CD4-positive, alpha-beta T cell (primary cell): ENCODE data around the gene SFMBT1. TPM values are rescaled to one million over a fixed set of nuclear protein-coding genes. Genes with fewer than 3 reads are reported as not detected.

Experiments used
- ATAC-seq: fragments of 200-7000 bp; cut with Tn5 transposase; one replicate; pipeline ENCODE4 v1.10.0; 2022; ENCODE audit warnings: mild to moderate bottlenecking; ENCODE audit not compliant: poor library complexity
- CTCF ChIA-PET: fragments of 350-600 bp; sonication (Branson Sonifier 250); formaldehyde crosslinking; loops from one replicate; lab custom pipeline; 2021; ENCODE audit warnings: antibody characterized with exemption, inconsistent platforms; lab: Charles Lee
- POLR2A ChIA-PET: fragments of 350-600 bp; sonication (Branson Sonifier 250); formaldehyde crosslinking; loops from one replicate; lab custom pipeline; 2021; ENCODE audit warnings: antibody characterized with exemption, inconsistent platforms; lab: Charles Lee
- DNase-seq, 14 experiments: peaks; one replicate each; pipeline ENCODE4 v3.0.0-alpha.2; 2013 to 2020; ENCODE audit warnings: mixed read lengths in 2 of 14
- H3K27ac ChIP-seq, 2 donors: one replicate each; pipeline versions ENCODE4 v1.5.1 to v1.7.0; 2013; ENCODE audit warnings: low read length in 2 of 2, low read depth in 1 of 2, mild to moderate bottlenecking in 1 of 2
- H3K27me3 ChIP-seq, 2 experiments: 1 replicate in 1 of 2; 2 replicates in 1 of 2; pipeline versions ENCODE4 v1.6.1 to v1.7.0; 2013; ENCODE audit warnings: low read length in 2 of 2, control low read depth in 1 of 2, mild to moderate bottlenecking in 1 of 2, moderate library complexity in 1 of 2; ENCODE audit not compliant: insufficient read depth in 2 of 2, control insufficient read depth in 1 of 2
- H3K36me3 ChIP-seq: one replicate; pipeline ENCODE4 v1.6.1; 2013; ENCODE audit warnings: low read length, control low read depth; ENCODE audit not compliant: insufficient read depth
- H3K4me1 ChIP-seq: one replicate; pipeline ENCODE4 v1.6.1; 2013; ENCODE audit warnings: low read length, control low read depth; ENCODE audit not compliant: insufficient read depth
- H3K4me3 ChIP-seq: one replicate; pipeline ENCODE4 v1.5.1; 2013; ENCODE audit warnings: mild to moderate bottlenecking, low read length, moderate library complexity
- H3K9me3 ChIP-seq, 2 experiments: 1 replicate in 1 of 2; 2 replicates in 1 of 2; pipeline versions ENCODE4 v1.6.1 to v1.7.0; 2013; ENCODE audit warnings: low read length in 2 of 2, mild to moderate bottlenecking in 2 of 2, control low read depth in 1 of 2, moderate library complexity in 1 of 2; ENCODE audit not compliant: control insufficient read depth in 1 of 2, insufficient read depth in 1 of 2
- H3K27ac Mint-ChIP-seq: one replicate; pipeline ENCODE4 v1.8.0; 2020; ENCODE audit warnings: mixed read lengths
- H3K27me3 Mint-ChIP-seq: one replicate; pipeline ENCODE4 v1.8.0; 2021; ENCODE audit warnings: mixed read lengths
- H3K36me3 Mint-ChIP-seq: one replicate; pipeline ENCODE4 v1.8.0; 2021; ENCODE audit warnings: low read depth, mixed read lengths
- H3K4me1 Mint-ChIP-seq: one replicate; pipeline ENCODE4 v1.8.0; 2021; ENCODE audit warnings: low read depth, mixed read lengths
- H3K4me3 Mint-ChIP-seq: one replicate; pipeline ENCODE4 v1.8.0; 2020; ENCODE audit warnings: mild to moderate bottlenecking, mixed read lengths
- H3K9me3 Mint-ChIP-seq: one replicate; pipeline ENCODE4 v1.8.0; 2020; ENCODE audit warnings: mixed read lengths
- CTCF ChIP-seq: fragments of 200-600 bp; IDR thresholded peaks from one replicate; pipeline ENCODE4 v1.8.0; 2022; ENCODE audit warnings: antibody characterized with exemption, mild to moderate bottlenecking
- intact Hi-C, 2 experiments: fragments of 100-400 bp; cut with DNase I in 1 of 2; cut with micrococcal nuclease in 1 of 2; formaldehyde crosslinking; loops; one replicate each; pipeline versions ENCODE4 v1.15.1 to v1.9.0; 2023 to 2025; cut with DNase I, micrococcal nuclease
- total RNA-seq, 174 experiments: library from RNA in 2 of 174; stranded (reverse) in 2 of 174; gene quantifications; one replicate each; pipeline ENCODE4 v1.2.3 and lab custom pipeline; 2021 to 2026

SFMBT1 gene
- total RNA-seq, 2 experiments from 2014 or later = 54.3 to 55.9 TPM

GRCh38 chr3:52891164-52891563 is 154.7 kb downstream of the SFMBT1 start:
- Histone ChIP-seq H3K4me1 (peaks cover 59% of the 10 kb centered on the region), H3K9me3 (no peaks in the 10 kb centered on the region), H3K27me3 (no peaks in the 10 kb centered on the region), H3K36me3 (peaks cover 8% of the 10 kb centered on the region), H3K27ac (peak overlapping the region in 1 of 2 donors; percentile 35), H3K4me3 (no peak overlapping the region)
- H3K27ac Mint-ChIP-seq = peak overlapping the region; percentile 87
- CTCF ChIA-PET = interaction anchor here (1.0 kb wide), 1 partner anchor 155 kb away, joined by 3 read pairs; the partner anchor contains the start of gene SFMBT1
- POLR2A ChIA-PET = interaction anchor here (1.2 kb wide), 1 partner anchor 12 kb away, joined by 3 read pairs; no protein-coding TSS in a partner anchor
- intact Hi-C loops = loop anchor here in 1 of 2 experiments (10.0 kb wide), 2 partner anchors 356 to 364 kb away; partner anchors contain the start of genes NT5DC2, TKT and UQCC5
- ATAC-seq = no peak
- peaks cover 66% of the 10 kb centered on the region for H3K4me1 Mint-ChIP-seq
- peaks cover 16% of the 10 kb centered on the region for H3K36me3 Mint-ChIP-seq
- no peak overlapping the region for H3K4me3 Mint-ChIP-seq
- TF ChIP-seq CTCF = no peak
- no peaks in the 10 kb centered on the region for H3K9me3 Mint-ChIP-seq
- DNase-seq = peak in 3 of 14 experiments; percentile 5 to 19 (median 16)
- no peaks in the 10 kb centered on the region for H3K27me3 Mint-ChIP-seq

DNA sequence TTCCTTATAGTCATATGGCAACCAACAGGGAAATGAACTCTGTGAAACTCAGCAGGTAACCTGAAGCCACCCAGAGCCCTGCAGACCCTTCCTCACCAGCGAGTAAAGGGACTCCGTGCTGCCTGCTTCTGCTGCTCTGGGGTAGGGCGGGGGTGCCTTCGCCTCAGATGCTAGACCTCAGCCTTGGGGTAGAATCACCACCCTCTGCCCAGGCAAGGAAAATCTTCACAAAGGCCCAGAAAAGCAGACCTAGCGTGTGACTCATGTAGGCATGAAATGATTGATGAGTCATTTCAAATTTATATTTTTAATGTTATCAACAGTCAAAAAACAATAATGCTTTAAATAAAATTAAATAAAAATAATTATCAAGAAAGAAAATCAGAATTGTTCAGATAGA is 155.1 kb downstream of the SFMBT1 start:
- Histone ChIP-seq H3K4me3 (no peak overlapping the region), H3K4me1 (peaks cover 55% of the 10 kb centered on the region), H3K9me3 (no peaks in the 10 kb centered on the region), H3K27me3 (no peaks in the 10 kb centered on the region), H3K36me3 (peaks cover 12% of the 10 kb centered on the region), H3K27ac (no peak overlapping the region)
- Mint-ChIP-seq H3K4me1 (peaks cover 62% of the 10 kb centered on the region), H3K27me3 (no peaks in the 10 kb centered on the region), H3K36me3 (peaks cover 17% of the 10 kb centered on the region), H3K9me3 (no peaks in the 10 kb centered on the region), H3K27ac (peak overlapping the region; percentile 87), H3K4me3 (peak overlapping the region; percentile 22)
- intact Hi-C loops = loop anchor here in 1 of 2 experiments (10.0 kb wide), 2 partner anchors 356 to 364 kb away; partner anchors contain the start of genes NT5DC2, TKT and UQCC5
- DNase-seq (peak in 4 of 14 experiments; percentile 10 to 42 (median 29)), ATAC-seq (no peak)
- ChIA-PET POLR2A (no interaction called here), CTCF (no interaction called here)
- TF ChIP-seq CTCF = no peak

GRCh38 chr3:52889901-52890300 is 156.0 kb downstream of the SFMBT1 start:
- no peak overlapping the region for H3K4me3 Mint-ChIP-seq
- no peaks in the 10 kb centered on the region for H3K27me3 Mint-ChIP-seq
- H3K4me1 Mint-ChIP-seq = peaks cover 54% of the 10 kb centered on the region
- CTCF ChIA-PET = no interaction called here
- Histone ChIP-seq H3K27ac (no peak overlapping the region), H3K4me3 (no peak overlapping the region), H3K9me3 (no peaks in the 10 kb centered on the region), H3K36me3 (peaks cover 17% of the 10 kb centered on the region), H3K4me1 (peaks cover 47% of the 10 kb centered on the region), H3K27me3 (no peaks in the 10 kb centered on the region)
- no peak for TF ChIP-seq CTCF
- H3K36me3 Mint-ChIP-seq = peaks cover 25% of the 10 kb centered on the region
- no peaks in the 10 kb centered on the region for H3K9me3 Mint-ChIP-seq
- no peak overlapping the region for H3K27ac Mint-ChIP-seq
- intact Hi-C loops = loop anchor here in 1 of 2 experiments (10.0 kb wide), 2 partner anchors 355 to 365 kb away; partner anchors contain the start of genes NT5DC2, TKT and UQCC5
- no peak for ATAC-seq
- DNase-seq = no peak
- POLR2A ChIA-PET = no interaction called here
